PC-3 (cell line): ENCODE results near the gene ETS1.

Source experiments
- CTCF ChIP-seq: fragments of 300-600 bp; sonication (generic); conservative IDR thresholded peaks from 2 replicates; pipeline ENCODE4 v1.5.1; 2017; ENCODE audit warnings: antibody characterized with exemption, low read depth, mild to moderate bottlenecking, low read length
- EZH2 ChIP-seq: fragments of 300-600 bp; sonication (generic); IDR thresholded peaks from one replicate; pipeline ENCODE4 v1.6.1; 2017; ENCODE audit warnings: antibody characterized with exemption, mild to moderate bottlenecking, low read length; ENCODE audit not compliant: unreplicated experiment
- EZH2phosphoT487 ChIP-seq: fragments of 300-600 bp; sonication (generic); IDR thresholded peaks from 2 replicates; pipeline ENCODE4 v1.6.1; 2018; ENCODE audit warnings: mild to moderate bottlenecking, antibody characterized with exemption, low read length, borderline replicate concordance

DNA sequence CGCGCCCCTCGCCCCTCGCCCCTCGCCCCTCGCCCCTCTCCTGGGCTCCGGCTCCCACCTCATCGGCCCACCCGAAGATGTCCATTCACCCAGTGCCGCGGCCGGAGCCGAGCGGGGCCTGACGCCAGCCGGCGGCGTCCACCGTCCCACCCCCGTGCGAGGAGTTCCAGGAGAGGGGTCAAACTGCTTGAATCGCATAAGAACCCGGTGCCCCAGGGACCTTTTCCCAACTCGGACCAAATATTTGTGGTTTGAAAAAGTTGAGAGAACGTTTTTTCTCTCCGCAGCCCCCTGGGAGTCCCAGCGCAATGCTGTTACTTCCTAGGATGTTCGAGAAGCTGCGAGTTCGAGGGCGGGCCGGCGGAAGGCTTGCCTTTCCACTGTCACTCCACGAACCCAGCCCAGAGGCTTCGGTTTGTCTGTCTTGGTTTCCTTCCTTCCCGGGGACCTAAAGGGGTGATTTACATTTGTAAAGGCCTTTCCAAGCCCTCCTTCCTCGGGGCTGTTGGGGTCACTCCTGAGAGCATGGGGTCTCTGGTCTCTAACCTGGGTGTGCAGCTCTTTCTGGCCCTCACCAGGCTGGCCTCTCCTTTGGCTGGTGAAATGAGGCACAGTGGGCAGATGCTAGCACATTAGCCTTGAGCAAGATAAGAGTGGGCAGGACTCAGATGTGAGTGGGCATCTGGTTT lies 38.0 kb downstream of the ETS1 start:
- TF ChIP-seq CTCF, result no peak
- TF ChIP-seq EZH2, result no peak
- no peak for TF ChIP-seq EZH2phosphoT487
